NCI-H526 treated with DMSO at 0.1 percent for 48 hours (cell line): ENCODE measurements around the gene ULK4.
A peak's percentile ranks its signal among the peaks of the same experiment; 100 is the strongest.
"Not testable (repeated sequence)": the region's sequence is repeated elsewhere in the genome, so short reads cannot be mapped to it uniquely, and the experiment has no call there.

Source experiments
- DNase-seq: peaks from one replicate; lab custom pipeline; 2025; lab: John Stamatoyannopoulos, UW

ULK4 gene

GRCh38 chr3:41441568-41441967, 520.3 kb downstream of the ULK4 start:
- DNase-seq, result no peak

- no peak for DNase-seq
Measured at GRCh38 chr3:41441139-41441538, 520.8 kb downstream of the ULK4 start.

- DNase-seq, result no peak
Measured at GRCh38 chr3:41436983-41437382, 524.9 kb downstream of the ULK4 start.

GRCh38 chr3:41434781-41435180, 527.1 kb downstream of the ULK4 start:
- DNase-seq, result no peak

- no peak for DNase-seq
Measured at GRCh38 chr3:41431386-41431785, 530.5 kb downstream of the ULK4 start.

- no peak for DNase-seq
Measured at GRCh38 chr3:41430886-41431285, 531.0 kb downstream of the ULK4 start.

GRCh38 chr3:41430391-41430790, 531.5 kb downstream of the ULK4 start:
- no peak for DNase-seq

GRCh38 chr3:41426485-41426884, 535.4 kb downstream of the ULK4 start:
- DNase-seq, result no peak

- no peak for DNase-seq
Measured at GRCh38 chr3:41424543-41425300, 537.2 kb downstream of the ULK4 start.

GRCh38 chr3:41419809-41420208, 542.1 kb downstream of the ULK4 start:
- no peak for DNase-seq

GRCh38 chr3:41418961-41419691, 542.8 kb downstream of the ULK4 start:
- no peak for DNase-seq

GRCh38 chr3:41417574-41417973, 544.3 kb downstream of the ULK4 start:
- DNase-seq, result no peak

- DNase-seq, result no peak
Measured at GRCh38 chr3:41411065-41411464, 550.8 kb downstream of the ULK4 start.

GRCh38 chr3:41405466-41405865, 556.4 kb downstream of the ULK4 start:
- peak; percentile 47 for DNase-seq

GRCh38 chr3:41404582-41404981, 557.3 kb downstream of the ULK4 start:
- DNase-seq, result no peak

- DNase-seq, result no peak
Measured at GRCh38 chr3:41394896-41395295, 567.0 kb downstream of the ULK4 start.

GRCh38 chr3:41370765-41371535, 591.0 kb downstream of the ULK4 start:
- not testable (repeated sequence) for DNase-seq

- no peak for DNase-seq
Measured at GRCh38 chr3:41370307-41370706, 591.6 kb downstream of the ULK4 start.

- no peak for DNase-seq
Measured at GRCh38 chr3:41369838-41370237, 592.1 kb downstream of the ULK4 start.

GRCh38 chr3:41365973-41366372, 595.9 kb downstream of the ULK4 start:
- DNase-seq, result no peak

GRCh38 chr3:41364736-41365135, 597.2 kb downstream of the ULK4 start:
- no peak for DNase-seq

- DNase-seq, result no peak
Measured at GRCh38 chr3:41363830-41364523, 597.9 kb downstream of the ULK4 start.
